Hypothalamus (tissue), 51 donors: ENCODE measurements around the gene SAXO1.

Source experiments
- DNase-seq, 51 donors: peaks; one replicate each; lab custom pipeline; 2025; lab: John Stamatoyannopoulos, UW

SAXO1 gene

DNA sequence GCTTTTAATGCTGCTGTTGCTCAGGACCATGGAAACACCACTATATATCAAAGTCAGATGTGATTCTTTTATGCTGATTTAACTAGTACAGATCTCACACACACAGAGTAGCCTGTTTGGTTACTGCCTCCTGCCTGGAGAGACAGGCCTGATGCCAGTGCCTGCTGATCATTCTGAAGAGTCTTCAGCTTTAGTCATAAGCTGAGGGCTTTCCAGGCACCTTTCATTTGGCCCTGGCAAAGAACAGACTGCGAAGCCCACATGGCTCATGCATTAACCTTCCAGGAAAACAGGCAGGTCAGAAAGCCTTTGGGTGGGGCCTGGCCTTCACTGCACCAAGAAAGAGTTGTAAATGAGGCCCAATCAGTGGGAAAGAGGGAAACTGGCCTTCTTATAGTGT, 144.7 kb downstream of the SAXO1 start:
- DNase-seq: peak in 4 of 51 donors; percentile 4 to 41 (median 12)

DNA sequence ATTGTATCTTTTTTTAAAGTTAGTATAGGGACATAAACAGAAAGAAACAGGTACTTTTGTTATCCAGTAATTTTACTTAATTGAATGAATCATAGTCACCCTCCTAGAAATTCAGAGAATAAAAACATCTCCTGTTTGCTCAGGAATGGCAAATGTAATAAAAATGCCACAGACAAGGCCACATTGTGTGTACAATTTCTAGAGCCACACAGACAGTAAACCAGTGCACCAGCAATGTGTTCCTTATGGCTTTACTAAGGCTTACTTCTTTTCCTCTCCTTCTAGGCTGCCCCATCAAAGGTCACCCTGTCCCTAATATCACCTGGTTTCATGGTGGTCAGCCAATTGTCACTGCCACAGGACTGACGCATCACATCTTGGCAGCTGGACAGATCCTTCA, 145.5 kb downstream of the SAXO1 start:
- no peak for DNase-seq

- DNase-seq: peak in 3 of 51 donors; percentile 3 to 15 (median 10)
Measured at GRCh38 chr9:18881758-18882157, 151.3 kb downstream of the SAXO1 start.

GRCh38 chr9:18877984-18878383, 155.0 kb downstream of the SAXO1 start:
- no peak for DNase-seq
